Astrocyte of the cerebellum (primary cell): Measurements from ENCODE around the gene GFOD2.

Experiments used
- DNase-seq: peaks from one replicate; pipeline ENCODE4 v3.0.0-alpha.2; 2011; ENCODE audit warnings: low read depth
- H3K4me3 ChIP-seq: 2 replicates; pipeline ENCODE4 v1.5.1; 2011; ENCODE audit warnings: mild to moderate bottlenecking, low read depth, low read length, moderate library complexity
- CTCF ChIP-seq: IDR thresholded peaks from 2 replicates; pipeline ENCODE4 v1.5.1; 2012; ENCODE audit warnings: low read length, low read depth, moderate library complexity, mild to moderate bottlenecking; ENCODE audit errors: missing control alignments
- in situ Hi-C: cut with HindIII; loops from 2 replicates; pipeline ENCODE4 v1.10.0; 2017; ENCODE audit warnings: low sequenced_read_pairs

The GFOD2 gene

DNA sequence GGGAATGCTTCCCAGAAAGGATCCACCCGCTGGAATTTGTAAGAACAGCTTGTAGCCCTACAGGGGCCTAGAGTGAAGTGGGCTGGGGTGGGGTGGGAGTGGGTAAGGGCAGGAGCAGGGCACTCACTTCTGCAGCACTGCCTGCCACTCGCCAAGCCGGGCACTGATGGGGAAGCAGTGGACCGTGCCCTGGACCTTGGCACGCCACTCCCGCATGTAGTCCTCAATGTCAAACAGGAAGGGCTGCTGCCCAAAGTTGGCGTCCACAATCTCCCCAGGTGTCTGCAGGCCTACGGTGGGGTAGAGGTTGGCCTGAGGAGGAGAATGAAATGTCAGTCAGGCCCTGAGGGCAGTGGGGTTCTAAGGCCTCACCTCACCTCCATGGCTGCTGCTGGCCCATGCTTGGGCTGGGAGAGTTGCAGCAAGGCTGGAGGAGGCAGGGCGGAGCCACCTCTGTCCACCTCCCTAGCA, 15.7 kb upstream of the GFOD2 start:
- no peak for TF ChIP-seq CTCF
- H3K4me3 ChIP-seq, result no peak overlapping the region
- no peak for DNase-seq
- in situ Hi-C loops, result no loop called here

GRCh38 chr16:67733734-67734470, 14.8 kb upstream of the GFOD2 start:
- in situ Hi-C loops, result no loop called here
- no peak for TF ChIP-seq CTCF
- no peak for DNase-seq

DNA sequence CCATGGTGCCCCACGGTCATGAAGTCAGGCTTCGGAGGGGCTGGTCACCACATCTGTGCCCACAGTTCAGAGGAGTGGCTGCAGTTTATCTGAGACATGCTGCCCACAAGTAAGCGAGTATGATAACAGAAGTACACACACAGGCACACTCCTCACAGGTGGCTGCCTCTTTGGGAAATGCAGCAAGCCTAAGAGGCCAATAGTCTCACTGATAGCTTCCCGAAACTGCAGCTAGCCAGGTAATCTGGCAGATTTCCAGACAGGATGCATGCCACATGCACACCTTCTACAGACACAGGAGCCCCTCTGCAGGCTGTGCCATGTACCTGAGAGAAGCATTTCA, 12.6 kb upstream of the GFOD2 start:
- no peak overlapping the region for H3K4me3 ChIP-seq
- TF ChIP-seq CTCF, result no peak
- in situ Hi-C loops, result no loop called here
- no peak for DNase-seq

More at GRCh38 chr16:67733734-67734470, 14.8 kb upstream of the GFOD2 start:
- no peak overlapping the region for H3K4me3 ChIP-seq

DNA sequence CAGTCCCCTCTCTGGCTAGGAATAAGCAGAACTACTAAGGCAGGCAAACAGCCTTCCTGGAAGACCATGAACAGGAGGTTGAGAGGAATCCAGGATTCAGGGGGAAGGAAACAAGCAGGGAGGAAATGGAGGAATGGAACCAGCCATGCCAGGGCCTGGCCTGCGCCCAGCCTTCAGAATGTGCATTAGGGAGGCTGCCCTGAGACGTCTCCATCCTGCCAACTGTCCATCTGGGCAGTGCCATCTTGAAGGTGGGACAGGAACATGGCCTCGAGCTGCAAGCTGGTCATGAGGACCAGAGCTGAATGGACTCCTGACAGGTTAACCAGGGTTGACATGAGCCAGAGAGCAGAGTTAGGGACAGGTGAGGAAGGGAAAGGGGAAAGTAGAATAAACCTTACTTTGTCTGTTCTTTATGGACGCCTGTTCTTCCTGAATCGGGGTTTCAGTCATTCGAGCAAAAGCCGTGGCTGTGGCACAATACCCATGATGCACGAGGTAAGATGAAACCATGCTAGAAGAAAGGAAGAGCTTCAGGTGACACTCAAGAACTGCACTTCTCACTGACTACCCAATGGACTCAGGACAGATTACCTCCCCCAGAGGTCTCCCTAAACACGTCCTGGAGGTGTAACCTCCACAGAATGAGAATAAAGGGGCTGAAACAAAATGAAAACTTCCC, 12.1 kb upstream of the GFOD2 start:
- no peak overlapping the region for H3K4me3 ChIP-seq
- DNase-seq, result no peak
- no peak for TF ChIP-seq CTCF
- in situ Hi-C loops, result no loop called here

- no peak overlapping the region for H3K4me3 ChIP-seq
- in situ Hi-C loops, result no loop called here
These were observed 11.2 kb upstream of the GFOD2 start for GRCh38 chr16:67730326-67730725.

DNA sequence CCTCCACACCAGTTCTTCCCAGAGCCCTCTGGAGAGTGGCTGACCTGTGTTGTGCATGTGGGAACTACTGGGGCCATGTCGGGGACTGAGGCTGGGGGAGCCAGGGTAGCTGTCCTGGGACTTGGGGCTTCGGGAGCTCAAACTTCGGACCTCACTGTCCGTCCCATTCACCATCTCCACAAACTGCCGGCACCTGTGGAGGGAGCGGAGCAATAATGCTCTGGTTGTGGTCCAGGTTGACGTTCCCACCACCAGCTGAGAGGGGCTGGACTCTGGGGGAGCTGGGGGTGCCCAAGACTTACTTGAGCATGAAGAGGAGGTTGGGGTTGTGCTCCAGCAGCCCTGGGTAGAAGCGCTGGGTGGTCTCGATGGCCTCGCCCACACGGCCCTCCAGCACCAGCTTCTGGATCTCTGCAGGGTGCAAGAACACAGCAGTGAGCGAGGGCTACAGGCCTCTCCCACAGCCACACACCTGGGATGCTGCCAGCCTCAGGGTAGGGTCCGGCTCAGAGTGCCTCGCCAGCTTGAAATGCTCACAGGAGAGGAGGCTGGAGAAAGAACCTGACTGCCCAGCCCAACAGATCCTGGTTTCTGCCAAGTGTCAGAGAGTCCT, 10.6 kb upstream of the GFOD2 start:
- in situ Hi-C loops, result no loop called here

More at GRCh38 chr16:67730326-67730725, 11.2 kb upstream of the GFOD2 start:
- DNase-seq, result no peak
- no peak for TF ChIP-seq CTCF

More for the DNA sequence above, 10.6 kb upstream of the GFOD2 start:
- TF ChIP-seq CTCF, result no peak
- H3K4me3 ChIP-seq, result no peak overlapping the region
- no peak for DNase-seq
